Lung microvascular endothelial cell (primary cell): ENCODE data around the gene SHB. TPM values are rescaled to one million over a fixed set of nuclear protein-coding genes. Genes with fewer than 3 reads are reported as not detected.
A peak's percentile ranks its signal among the peaks of the same experiment; 100 is the strongest.

Experiments used
- DNase-seq, 2 donors: peaks; one replicate each; pipeline versions ENCODE4 v3.0.0 to v3.0.0-alpha.2; 2010; ENCODE audit warnings: low read depth in 2 of 2
- total RNA-seq: library from RNA; depleted of rRNA; stranded (reverse); fragments of >200 nt; gene quantifications from 2 replicates; pipeline ENCODE4 v1.2.1, GENCODE V29; 2014

SHB gene
- total RNA-seq, 1 donor from 2014 or later: 22.6 TPM

DNA sequence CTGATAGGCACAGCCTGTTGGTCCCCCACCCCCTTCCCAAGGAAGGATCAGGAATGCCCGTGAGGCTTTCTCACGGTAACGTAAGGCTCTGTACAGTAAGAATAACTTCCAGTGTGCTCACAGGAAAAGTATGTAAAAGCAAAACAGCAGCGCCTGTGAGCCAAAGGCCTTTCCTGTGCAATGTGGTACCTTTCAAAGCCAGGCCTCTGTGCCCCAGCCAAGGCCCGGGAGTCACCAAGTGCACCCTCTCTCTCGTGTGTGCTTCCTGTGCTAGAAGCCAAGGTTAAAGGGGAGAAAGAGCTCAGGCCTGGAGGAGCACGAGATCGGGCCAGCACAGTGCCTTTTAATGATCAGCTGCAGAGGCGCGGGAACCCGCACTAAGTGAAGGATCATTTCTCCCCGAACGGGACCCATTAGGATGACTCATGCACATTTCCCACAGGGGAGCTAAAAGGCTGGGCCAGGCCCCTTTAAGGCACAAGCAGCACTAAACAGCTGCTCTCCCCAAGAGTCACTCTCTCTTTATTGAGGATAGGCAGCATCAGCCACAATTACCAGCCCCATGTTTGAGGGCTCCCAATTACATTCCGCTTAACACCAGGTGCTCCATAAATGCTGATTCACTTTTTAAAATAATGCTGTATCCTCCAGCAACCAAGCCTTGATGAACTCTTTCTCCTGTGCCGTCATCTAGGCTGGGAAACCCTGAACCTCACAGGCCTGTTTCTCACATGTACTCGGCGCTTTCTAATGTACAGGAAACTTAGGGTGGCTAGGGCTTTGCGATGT lies 42.8 kb downstream of the SHB start:
- peak; percentile 91 to 97 for DNase-seq

DNA sequence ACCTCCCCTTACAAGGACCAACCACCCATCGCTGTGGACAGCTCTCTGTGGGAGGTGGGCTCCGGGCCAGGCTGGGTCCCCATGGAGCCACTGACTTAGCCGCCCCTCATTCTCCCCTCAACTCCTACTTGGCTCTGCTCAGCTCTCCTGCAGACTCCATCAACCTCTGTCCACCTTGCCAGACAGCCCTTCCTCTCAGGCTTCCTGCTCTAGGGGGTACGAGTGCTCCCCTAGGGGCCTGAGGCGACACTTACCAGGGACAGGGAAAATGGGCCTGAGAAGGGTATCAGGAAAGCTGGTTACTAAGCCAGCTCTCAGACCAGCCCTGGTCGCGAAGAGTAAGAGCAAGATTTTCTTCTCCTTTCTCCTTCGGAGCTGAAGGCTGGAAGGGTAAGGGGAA lies 43.9 kb downstream of the SHB start:
- no peak for DNase-seq

DNA sequence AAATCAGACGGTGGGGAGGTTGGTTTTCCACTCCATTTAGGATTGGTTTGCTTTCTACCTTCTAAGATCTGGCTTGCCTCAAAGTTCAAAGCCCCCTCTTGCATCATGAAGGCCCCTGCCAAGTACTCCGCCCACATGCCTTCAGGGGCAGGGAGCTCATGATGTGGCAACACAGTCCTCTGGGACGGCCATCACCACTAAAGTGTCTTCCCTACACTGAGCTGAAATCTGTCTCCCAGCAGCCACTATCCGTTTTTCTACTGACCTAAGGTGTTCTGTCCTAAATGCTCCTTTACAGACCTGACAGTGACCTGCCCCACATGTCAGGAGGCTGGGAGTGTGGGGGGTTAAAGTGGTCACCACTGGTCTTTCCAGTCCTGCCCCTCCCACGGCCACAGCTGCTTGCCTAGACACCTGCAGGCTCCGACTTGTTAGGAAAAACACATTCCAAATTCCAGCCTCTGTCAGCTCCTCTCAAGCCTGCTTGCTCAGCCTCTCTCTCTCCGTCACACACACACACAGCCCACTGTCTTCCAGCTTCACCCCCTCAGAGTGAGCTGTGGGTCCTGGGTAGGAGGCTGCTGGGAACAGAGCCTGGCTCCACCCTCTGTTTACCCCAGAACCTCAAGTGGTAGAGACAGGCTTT lies 44.9 kb downstream of the SHB start:
- no peak for DNase-seq

DNA sequence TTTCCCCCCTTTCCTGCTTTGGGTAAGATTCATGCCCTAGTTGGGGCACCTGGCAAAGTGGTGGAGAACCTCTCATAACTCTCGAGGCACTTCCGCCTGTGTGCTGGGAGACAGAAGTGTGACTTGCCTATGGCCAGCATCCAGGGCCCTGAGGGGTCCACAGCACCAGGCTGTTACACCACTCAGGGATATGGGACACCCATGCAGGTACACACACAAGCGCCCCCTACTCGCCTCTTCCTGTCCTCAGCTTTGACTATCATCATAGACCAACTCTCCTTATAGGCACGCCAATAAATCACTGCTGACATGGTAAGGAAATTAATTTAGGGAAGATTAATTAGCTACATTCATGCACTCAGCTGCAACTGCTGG lies 45.4 kb downstream of the SHB start:
- no peak for DNase-seq

DNA sequence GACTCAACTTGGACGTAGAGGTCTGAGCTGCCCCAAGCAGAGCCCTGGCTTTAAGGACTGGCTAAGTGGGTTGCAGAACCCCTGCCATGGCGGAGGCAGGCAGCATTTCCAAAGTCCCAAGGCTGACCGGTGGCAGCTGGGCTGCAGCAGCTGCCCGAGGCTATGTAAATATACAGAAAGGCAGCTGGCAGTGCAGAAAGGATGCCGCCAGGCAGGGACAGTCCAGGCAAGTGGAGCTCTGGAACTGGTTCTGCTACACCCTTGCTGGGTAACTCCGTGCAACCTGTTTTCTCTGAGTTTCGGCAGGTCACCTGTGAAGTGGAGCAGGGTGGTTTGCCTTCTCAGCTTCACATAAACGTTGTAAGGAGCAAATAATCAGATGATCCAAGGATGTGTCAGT lies 46.0 kb downstream of the SHB start:
- no peak for DNase-seq

DNA sequence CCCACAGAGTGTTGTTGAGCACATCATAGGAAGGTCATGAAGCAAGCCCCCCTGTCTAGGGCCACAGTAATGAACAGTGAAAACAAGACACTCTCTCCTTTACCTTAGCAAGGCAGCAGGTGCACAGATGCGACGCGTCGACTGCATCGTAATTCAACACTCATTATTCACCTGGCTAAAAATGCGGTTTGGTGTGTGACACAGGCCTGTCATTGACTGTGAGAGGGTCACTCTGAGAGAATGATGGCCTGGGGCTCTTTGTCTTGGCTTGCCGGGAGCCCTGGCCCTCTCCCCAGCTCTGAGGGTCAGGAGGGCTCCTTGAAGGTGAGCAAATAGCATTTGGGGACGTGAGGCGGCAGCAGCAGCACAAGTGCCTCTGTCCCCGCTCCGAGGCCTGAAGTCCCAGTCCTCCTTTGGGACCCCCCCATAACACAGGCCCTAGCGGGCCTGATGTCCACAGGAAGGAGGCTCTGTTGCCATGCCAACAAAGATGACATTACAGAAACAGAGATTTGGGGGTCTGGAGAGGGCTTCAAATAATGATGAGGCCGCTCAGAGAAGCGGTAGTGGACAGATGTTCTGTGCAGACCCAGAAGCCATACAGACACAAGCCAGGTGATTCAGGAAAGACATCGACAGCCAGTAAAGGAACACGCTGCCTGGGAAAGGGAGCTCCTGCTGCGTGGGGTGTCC lies 46.7 kb downstream of the SHB start:
- DNase-seq: no peak

DNA sequence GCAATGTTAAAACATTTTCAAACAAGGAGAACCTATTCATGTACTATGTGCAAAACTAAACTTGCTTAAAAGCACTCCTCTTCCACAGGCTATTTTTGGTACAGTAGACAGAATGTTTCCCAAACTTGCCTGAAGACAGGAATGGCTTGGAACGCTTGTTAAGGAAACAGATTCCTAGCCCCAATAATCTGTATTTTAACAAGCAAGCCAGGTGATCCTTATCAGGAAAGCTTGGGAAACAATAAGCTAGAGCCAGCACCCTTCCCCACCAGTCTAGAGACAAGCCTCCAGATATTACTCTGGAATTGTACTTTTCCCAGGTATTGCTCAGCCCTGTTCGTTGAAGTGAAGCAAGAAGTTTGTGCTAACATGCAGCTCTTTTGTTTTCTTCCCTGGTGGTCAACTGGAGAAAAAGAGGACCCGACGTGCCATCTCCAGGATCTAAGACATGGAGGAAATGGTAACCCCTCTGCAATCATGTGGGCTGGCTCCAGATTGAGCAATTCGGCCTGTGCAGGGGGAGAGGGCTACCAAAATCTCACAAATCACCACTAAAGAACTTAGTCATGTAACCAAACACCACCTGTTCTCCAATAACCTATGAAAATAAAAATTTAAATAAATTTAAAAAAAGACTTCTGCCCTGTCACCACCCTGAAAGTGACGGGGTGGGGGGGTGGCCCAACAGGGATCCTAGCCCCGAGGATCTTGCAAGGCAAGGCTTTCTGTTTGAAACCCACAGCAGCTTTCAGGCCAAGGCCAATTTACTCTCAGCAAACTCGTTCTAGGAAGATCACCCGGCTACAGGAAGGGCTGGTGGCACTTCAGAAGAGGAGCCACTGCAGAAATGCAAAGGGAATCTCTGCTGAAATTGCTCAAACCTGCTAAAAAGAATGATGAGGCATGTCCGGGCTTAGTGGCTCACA lies 48.6 kb downstream of the SHB start:
- DNase-seq: no peak

DNA sequence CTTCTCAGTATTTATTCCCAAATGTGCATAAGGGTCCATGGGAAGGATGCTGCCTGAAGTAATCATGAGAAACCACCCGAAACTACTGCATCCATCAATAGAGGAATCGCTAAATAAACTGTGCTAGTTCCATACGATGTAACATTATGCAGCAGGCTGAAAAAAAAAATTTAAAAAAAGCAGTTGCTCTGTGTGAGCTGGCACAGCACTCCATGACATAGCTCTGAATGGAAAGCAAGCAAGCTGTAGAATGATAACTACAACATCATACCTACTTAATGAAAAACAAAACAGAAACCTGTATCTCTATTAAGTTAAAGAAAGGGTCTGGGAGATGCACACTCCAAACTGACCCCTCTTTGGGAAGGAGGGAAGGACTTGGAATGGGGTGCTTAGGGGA lies 49.3 kb downstream of the SHB start:
- DNase-seq: no peak

DNA sequence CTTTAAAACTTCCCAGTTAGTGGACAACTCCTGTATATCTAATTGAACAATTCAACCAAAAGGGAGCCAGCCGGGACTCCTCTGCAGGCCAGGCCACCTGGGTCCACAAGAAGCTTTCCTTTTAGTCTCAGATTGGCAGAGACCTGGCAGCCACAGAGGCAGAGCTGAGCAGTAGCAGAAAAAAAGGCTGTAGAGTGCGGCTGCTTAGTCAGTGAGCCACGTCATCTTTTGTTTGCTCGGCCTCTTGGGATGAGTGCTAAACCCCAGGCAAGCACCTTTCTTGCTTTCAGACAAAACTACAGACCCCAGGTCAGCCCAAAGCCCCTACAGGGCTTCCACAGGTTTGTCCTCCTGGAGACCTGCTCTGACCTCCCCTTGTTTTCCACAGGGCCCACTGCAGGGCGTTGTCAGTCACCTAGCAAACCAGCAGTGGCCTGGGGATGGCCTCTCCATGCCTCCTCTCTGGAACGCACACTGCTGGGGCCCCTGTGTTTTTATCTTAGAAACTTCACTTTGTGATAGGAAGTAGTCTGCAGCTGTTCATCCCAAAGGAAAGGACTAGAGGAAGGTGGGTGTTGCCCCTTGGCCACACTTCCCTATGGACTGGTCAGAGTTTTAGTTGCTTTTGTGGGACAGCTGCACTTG lies 49.9 kb downstream of the SHB start:
- peak; percentile 55 to 79 for DNase-seq

DNA sequence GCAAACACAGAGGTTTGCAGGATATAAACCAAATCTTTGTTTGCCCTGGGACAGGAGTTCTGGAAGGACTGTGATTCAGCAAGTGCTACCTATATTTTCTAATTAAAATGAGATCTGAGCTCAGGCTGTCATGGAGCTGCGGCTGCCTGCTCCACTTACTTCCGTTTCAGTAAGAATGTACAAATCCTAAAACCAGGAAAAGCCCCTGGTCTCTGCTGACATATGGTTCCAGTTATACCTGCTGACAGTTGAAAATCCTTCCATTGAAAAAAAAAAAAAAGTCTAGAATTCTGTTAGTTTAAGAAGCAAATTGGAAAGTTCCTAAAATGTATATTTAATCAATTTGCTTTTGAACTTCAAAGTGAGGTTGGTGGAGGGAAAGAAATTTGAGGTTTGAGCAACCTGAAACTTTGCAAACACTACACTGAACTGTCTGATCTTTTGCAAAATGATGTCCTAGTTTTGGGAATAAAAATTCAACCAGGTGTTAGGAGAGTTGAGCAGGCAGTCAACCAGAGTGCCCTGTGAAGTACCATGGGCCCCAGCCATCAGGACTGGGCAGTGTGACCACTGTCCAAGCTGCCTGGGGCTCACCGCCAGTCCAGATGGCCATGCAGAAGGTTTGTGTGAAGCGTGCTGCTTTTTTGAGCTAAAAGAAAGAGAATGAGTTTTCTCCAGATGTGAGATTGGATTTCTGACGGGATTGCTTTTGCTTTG lies 50.6 kb downstream of the SHB start:
- no peak for DNase-seq

DNA sequence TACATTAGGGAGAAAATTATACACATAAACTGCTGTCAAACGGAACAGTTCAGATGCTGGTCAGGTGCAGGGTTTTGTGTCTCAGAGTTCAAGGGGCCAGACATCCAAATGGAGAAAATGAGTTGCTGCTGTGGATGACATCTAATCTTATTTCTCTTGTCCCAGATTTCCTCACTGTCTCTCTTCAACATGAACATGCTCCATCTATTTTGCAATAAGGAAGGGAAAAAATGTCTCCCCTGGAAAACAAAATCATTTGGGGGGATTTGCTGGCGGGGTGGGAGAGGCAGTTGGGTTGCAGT lies 51.2 kb downstream of the SHB start:
- DNase-seq: no peak

DNA sequence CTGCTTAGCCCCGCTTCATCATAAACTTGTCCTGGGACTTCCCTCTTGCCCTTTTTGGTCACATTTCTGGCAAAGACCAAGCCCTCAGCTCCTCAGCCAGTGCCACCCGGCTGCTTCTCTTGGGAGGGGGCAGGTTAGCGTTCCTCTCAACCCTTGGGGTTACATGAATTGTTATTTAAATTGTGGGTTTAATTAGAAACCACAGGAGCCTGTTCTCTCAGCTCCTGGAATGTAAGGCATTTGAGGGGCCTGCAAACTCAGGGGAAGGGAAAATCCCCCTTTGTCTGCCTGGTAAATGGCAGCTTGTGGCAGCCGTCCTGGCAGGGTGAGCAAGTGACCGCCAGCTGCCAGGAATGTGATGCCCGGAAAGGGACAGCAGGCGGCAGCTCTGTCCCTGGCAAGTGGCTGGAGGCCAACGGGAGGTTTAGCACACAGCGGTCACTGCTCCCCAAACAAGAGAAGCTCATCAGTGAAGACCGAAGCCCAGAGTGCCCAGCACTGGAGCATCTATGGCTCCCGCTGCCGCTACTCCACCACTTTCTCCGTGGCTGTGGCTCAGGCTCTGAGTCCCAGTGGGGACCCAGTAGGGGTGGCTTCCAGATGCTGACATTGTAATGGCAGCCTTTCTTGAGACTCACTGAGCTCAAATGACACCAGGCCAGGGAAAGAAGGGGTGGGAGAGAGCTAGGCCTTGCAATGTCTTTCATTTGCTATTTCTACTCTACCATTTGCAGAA lies 51.7 kb downstream of the SHB start:
- DNase-seq: peak; percentile 50 to 84

DNA sequence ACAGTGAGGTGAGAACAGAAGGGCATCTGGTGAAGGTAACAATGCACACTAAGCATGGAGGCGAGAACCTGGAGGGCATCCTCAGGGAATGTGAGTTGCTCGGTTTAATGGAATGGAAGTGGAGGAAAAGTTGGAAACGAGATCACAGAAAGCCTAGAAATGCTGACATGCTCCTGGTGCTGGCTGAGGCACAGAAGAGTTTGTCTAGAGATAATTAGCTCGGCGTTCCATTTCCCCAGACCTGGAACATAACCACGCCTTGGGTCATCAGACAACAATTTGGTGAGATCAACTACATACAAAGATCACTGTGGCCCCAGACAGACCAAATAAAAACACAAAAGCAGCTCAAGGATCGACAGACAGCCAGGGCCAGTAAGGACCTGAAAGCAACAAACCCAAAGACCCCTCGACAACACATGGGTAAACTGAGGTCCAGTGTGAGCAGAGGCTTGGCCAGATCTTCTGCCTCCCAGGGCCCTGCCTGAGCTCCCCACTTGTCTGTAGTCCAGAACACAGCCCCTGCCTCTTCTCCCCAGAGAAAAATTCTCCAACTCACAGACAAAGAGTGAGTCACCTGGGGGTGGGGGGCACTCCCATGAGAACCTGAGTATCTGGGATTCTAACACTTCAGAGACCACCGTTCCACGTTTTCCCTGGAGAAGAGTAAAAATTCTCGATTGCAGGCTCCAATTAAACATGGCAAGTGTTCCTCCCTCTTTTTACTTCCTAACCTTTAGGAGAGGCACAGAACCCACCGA lies 52.5 kb downstream of the SHB start:
- no peak for DNase-seq

DNA sequence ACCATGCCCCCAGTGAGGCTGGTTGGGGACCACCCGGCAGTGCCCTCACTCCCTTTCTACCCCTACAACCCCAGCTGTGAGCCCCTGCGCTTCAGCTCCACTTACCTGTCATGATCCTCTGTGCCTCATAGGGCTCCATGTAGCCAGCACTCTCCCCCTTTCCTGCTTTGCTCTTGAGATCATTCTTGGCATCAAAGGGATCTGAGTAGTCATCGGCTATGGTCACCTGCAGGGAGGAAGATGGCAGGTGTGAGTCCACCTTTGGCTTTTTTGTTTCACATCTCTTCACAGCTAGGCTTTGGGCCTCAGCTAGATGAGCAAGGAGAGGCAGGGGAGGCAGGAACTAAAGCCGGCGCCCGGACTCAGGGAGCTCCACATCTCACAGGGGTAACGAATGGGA lies 53.1 kb downstream of the SHB start:
- no peak for DNase-seq

DNA sequence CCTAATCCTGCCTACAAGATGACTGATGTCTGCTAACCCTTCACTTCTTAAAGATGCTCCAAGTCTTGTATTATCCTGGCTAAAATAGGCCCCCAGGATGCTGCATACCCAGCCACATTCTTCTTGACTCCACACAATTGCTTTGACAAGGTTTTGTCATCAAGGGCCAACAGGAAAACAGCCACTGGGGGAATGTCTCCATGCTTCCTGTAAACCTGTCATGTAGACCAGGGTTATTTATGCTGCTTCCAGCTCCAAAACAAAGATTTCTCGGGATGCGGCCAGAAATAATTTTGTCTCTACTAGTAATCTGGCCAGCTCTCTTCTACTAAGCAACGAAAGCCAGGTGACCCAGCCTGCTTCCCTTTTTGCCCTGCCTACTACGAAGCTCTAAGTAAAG lies 53.8 kb downstream of the SHB start:
- DNase-seq: peak; percentile 62 to 86

DNA sequence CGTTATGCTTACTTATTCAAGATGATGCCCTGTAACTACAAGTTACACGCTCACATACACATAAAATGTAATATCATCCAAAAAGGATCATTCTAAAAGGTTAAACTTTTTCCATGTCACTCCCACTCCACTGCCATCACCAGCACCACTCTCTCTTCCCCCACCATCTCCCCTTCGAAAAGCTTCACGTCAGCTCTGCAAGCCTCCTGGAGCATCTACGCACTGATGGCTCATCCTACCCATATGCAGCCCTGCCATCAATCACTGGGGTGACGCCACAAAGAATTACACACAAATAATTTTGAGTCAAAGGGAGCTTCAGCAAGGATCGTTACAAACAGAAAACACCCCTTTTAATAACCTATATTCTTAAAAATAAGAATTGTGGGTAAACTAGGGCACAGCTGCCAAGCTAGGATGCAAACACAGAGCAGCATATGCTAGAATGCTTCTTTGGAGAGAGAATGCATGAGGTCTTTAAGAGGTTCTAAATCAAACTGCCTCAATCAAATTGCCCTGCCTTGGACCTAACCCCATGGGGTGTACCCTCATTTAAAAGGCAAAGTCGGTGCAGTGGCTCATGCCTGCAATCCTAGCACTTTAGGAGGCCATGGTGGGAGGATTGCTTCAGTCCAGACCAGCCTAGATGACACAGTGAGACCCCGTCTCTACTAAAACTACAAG lies 56.1 kb downstream of the SHB start:
- no peak for DNase-seq

DNA sequence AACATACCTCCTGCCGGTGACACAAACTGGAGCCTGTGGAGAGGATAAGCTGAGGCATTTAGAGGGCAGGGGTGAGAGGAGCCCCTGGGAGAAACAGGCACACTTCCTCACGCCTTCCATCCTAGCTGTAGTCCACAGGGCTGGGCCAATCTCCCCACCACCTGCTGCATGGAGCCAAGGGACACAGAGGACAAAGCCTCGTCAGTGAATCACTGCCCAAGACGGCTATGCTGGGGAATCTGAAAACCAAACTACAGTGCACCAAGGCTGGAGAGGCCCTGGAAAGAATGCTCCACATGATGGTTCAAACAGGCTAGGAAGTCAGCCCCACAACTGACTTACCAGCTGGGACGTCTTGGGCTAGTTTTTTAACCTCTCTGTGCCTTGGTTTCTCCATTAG lies 57.0 kb downstream of the SHB start:
- no peak for DNase-seq

DNA sequence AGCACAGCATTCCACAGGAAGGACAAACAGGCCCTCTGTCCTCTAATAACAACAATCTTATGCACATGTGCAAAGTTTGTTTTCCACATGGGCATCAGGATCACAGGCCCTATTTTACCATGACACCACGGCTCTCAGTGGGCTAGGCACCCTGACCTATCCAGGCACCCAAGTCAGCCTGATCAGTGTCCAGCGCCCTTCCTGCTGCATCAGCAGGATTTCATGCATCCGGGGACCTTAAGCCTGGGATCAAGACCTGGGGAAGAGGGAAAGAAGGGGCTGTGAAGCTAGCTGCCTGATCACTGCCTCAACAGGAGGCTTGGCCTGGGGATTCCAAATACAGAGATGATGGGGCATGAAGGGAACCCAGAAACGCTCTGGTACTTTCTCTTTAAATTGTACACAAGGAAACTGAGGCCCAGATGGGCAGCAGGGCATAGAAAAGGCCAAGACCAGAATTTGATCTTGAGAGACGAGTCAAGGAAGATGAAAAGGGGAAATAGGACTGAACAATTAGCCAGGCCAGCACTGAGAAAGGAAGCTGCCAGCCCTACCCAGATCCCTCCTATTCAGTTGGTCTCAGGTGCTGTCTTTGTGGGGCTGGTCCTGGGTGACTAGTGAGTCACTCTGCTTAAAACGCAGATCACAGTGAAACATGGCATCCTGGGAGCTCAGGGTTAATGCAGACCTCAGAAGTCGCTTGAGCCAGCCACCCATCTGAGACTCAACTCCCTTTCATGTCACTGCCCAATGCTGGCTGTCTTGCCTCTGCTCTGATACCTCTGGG lies 57.9 kb downstream of the SHB start:
- no peak for DNase-seq
